ENCODE results near the gene KPNA5. TPM values are rescaled to one million over a fixed set of nuclear protein-coding genes. Genes with fewer than 3 reads are reported as not detected.

KPNA5 gene
- total RNA-seq, 1 experiment from 2014 or later, result 10.5 TPM

- Histone ChIP-seq H3K79me1 (ENCODE audit: insufficient read depth, low read depth, low read length, poor library complexity, severe bottlenecking) (no peaks in the 10 kb centered on the region), H2BK120ac (ENCODE audit: low read depth, low read length, poor library complexity, severe bottlenecking) (no peak overlapping the region), H3K9ac (ENCODE audit: extremely low read depth, insufficient read length, low read length) (no peak overlapping the region), H3K4me1 (ENCODE audit: insufficient read depth, low read length) (no peaks in the 10 kb centered on the region), H2AFZ (ENCODE audit: low read length) (no peak overlapping the region), H4K91ac (ENCODE audit: insufficient read length, low read depth, low read length) (no peak overlapping the region), H3K4ac (ENCODE audit: low read depth, low read length) (no peak overlapping the region), H3K23ac (ENCODE audit: insufficient read length, low read depth, low read length) (no peak overlapping the region), H2BK5ac (ENCODE audit: insufficient read length, low read length) (no peak overlapping the region), H3T11ph (ENCODE audit: low read length) (no peak overlapping the region), H3K9me3 (ENCODE audit: control insufficient read depth, low read depth, low read length) (no peaks in the 10 kb centered on the region), H4K20me1 (ENCODE audit: control insufficient read depth, insufficient read depth, insufficient read length) (no peaks in the 10 kb centered on the region), H3K27me3 (ENCODE audit: insufficient read depth, low read length) (no peaks in the 10 kb centered on the region), H3K18ac (ENCODE audit: insufficient read length, low read depth, low read length) (no peak overlapping the region), H2BK15ac (ENCODE audit: low read depth, low read length) (no peak overlapping the region), H3K27ac (ENCODE audit: insufficient read length, low read depth, low read length) (no peak overlapping the region), H3K23me2 (ENCODE audit: insufficient read length, low read depth, low read length, poor library complexity, severe bottlenecking) (no peaks in the 10 kb centered on the region), H4K8ac (replicated peaks; ENCODE audit: insufficient read length, low read depth, low read length) (no peak overlapping the region), H2BK12ac (ENCODE audit: insufficient read length, low read depth, low read length) (no peak overlapping the region), H3K56ac (ENCODE audit: insufficient read length, low read depth, low read length) (no peak overlapping the region), H3K4me2 (ENCODE audit: insufficient read depth, insufficient read length, low read length) (no peak overlapping the region), H3K14ac (ENCODE audit: insufficient read depth, low read length) (no peak overlapping the region), H4K5ac (ENCODE audit: insufficient read length, low read depth, low read length) (no peak overlapping the region), H2AK5ac (ENCODE audit: insufficient read length, low read length) (no peak overlapping the region), H3K79me2 (ENCODE audit: insufficient read depth, low read length) (no peaks in the 10 kb centered on the region), H2BK20ac (ENCODE audit: low read depth, low read length, poor library complexity, severe bottlenecking) (no peak overlapping the region)
- Mint-ChIP-seq H3K9me3 (no peaks in the 10 kb centered on the region), H3K36me3 (ENCODE audit: insufficient read depth in 1 of 3, low read depth in 3 of 3) (peaks cover 17 to 42% (median 32%) of the 10 kb centered on the region in 3 experiments; a peak in 6 of 7 replicates), H3K4me3 (no peak overlapping the region), H3K27ac (no peak overlapping the region), H3K4me1 (no peaks in the 10 kb centered on the region), H3K27me3 (ENCODE audit: low read depth) (no peaks in the 10 kb centered on the region)
- no CpG with 5 or more reads among the region's 1 CpG for WGBS (ENCODE audit: extremely low coverage, insufficient read length, low lambda C conversion rate)
- no peak for TF ChIP-seq CTCF (conservative IDR thresholded peaks at IDR 0.05)
- no peak for DNase-seq
These were observed 24.9 kb downstream of the KPNA5 start for GRCh38 chr6:116705917-116706316.

Data from H9 (cell line).